ENCODE data around the gene YIPF1.

GRCh38 chr1:53889304-53890298 lies at the start of gene YIPF1:
- TF ChIP-seq CTCF (IDR thresholded peaks at IDR 0.05), result no peak
- peak in 1 of 2 donors; percentile 67 for TF ChIP-seq POLR2A (IDR thresholded peaks at IDR 0.05)

Measured in heart left ventricle (tissue), 13 donors.